ENCODE data around the gene COL4A2. TPM values are rescaled to one million over a fixed set of nuclear protein-coding genes. Genes with fewer than 3 reads are reported as not detected.

The COL4A2 gene
- total and polyA plus RNA-seq, 3 experiments from 2014 or later: not detected

DNA sequence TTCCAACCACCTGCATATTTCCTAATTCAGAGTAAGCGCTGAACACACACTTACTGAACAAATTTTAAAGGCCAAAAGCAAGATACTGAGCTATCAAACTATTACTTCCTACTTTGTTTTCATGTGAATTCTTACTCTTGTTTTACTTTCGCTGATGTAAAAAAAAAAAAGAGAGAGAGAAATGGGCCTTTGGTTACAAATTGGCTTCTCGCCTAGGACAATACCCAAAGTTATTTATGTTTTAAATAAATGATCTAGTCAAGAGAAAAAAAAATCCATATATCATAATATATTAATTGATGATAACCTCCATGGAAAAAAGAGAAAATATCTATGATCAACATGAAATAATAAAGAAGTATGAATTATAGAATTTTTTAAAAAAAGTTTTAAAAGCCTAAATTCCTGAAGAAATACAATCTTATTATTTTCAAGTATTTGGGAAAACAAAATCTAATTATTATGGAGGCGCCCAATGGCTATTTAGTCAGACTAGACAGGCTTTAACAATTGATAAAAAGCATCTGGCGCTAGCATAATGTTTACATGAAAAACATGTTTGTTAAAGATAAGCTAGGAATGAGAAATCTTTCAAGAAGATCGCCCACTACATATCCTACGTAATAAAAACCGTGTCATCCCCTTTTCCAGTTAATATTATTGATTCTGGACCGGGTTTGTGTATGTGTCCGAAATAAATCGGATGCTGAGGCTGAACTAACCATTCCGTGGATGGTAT, 9.1 kb upstream of the COL4A2 start:
- Histone ChIP-seq H3K27me3 (ENCODE audit: insufficient read depth, low read length, poor library complexity, severe bottlenecking) (no peaks in the 10 kb centered on the region), H3K9me3 (ENCODE audit: low read length) (no peaks in the 10 kb centered on the region), H3K4me1 (ENCODE audit: insufficient read depth, low read length) (no peaks in the 10 kb centered on the region), H3K27ac (ENCODE audit: low read depth, low read length) (no peak overlapping the region), H3K36me3 (ENCODE audit: insufficient read depth, low read length) (no peaks in the 10 kb centered on the region), H3K4me3 (ENCODE audit: low read length) (no peak overlapping the region)
- Mint-ChIP-seq H3K36me3 (no peaks in the 10 kb centered on the region), H3K9me3 (peaks cover 0 to 4% (median 0%) of the 10 kb centered on the region in 5 donors), H3K4me1 (no peaks in the 10 kb centered on the region), H3K27me3 (peaks cover 23 to 28% of the 10 kb centered on the region in 2 donors), H3K4me3 (no peak overlapping the region), H3K27ac (no peak overlapping the region)
- CTCF ChIA-PET: no interaction called here
- no peak for DNase-seq
- POLR2A ChIA-PET: no interaction called here

DNA sequence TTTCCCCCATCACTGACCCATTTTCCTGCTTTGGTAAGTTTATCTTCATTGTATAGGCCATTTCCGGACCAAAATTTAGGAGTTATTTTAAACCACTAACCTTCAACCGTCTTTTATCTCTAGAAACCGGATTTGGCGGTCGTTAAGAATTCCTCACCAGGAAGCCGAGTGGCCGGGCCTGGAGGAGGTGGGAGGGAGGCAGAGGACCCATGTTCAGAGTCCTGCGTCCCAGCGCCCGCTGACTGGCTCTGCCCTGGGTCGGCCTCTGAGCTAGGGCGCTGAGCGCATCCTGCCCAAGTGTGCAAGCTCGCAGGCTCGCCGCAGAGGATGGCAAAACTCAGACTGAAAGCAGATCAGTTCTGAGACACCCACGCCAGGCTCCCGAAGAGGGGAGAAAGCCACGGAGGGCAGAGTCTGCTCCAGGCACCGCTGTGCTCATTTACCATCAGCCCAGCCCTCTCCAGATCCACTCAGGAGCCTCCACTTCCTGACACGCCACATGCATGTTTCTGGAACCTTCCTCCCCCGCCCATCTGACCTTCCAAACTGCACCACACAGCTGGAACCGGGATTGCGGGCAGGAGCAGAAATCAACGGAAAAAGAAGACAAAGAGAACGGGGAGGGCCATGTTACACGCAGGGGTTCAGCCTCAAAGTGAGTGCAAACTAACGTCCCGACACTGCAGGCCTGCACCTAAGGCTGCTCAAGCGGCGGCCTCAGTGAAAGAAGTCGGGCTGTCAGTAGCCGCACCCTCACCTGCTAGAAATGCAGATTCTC, 8.4 kb upstream of the COL4A2 start:
- Histone ChIP-seq H3K27me3 (ENCODE audit: insufficient read depth, low read length, poor library complexity, severe bottlenecking) (no peaks in the 10 kb centered on the region), H3K36me3 (ENCODE audit: insufficient read depth, low read length) (no peaks in the 10 kb centered on the region), H3K4me3 (ENCODE audit: low read length) (no peak overlapping the region), H3K9me3 (ENCODE audit: low read length) (no peaks in the 10 kb centered on the region), H3K27ac (ENCODE audit: low read depth, low read length) (no peak overlapping the region), H3K4me1 (ENCODE audit: insufficient read depth, low read length) (no peaks in the 10 kb centered on the region)
- POLR2A ChIA-PET: no interaction called here
- H3K36me3 Mint-ChIP-seq: no peaks in the 10 kb centered on the region
- H3K27me3 Mint-ChIP-seq: peaks cover 23 to 35% of the 10 kb centered on the region in 2 donors
- no peak overlapping the region for H3K27ac Mint-ChIP-seq
- H3K9me3 Mint-ChIP-seq: peaks cover 0 to 4% (median 0%) of the 10 kb centered on the region in 5 donors
- CTCF ChIA-PET: no interaction called here
- no peak for DNase-seq
- no peaks in the 10 kb centered on the region for H3K4me1 Mint-ChIP-seq
- H3K4me3 Mint-ChIP-seq: no peak overlapping the region

DNA sequence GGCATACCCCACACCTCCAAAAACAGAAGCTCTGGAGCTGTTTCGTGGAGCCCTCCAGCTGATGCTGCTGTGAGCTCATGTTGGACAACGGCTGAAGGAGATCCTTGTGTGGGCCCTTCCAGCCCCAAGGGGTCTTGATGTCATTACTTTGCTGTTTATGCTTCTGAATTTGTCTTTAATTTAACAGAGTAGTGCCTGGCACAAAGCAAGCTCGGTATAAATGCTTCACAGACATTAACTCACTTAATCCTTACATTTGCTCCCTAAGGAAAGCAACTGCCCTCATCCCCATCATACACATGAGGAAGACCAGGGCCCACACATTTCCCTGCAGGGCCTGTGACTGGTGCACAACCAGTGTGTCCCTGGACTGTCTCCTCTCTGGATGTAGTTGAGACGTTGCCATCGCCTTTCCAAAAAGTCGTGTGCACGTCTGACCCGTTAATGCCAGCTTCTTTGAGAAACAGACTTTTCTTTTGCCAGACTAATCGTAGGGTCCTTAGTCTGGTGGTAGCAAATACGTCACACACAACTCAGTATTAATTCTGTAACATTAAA, 7.7 kb upstream of the COL4A2 start:
- peaks cover 23 to 41% of the 10 kb centered on the region in 2 donors for H3K27me3 Mint-ChIP-seq
- ChIA-PET POLR2A (no interaction called here), CTCF (no interaction called here)
- no peak overlapping the region for H3K4me3 ChIP-seq (ENCODE audit: low read length)
- H3K36me3 Mint-ChIP-seq: no peaks in the 10 kb centered on the region
- no peak overlapping the region for H3K4me3 Mint-ChIP-seq
- H3K4me1 ChIP-seq (ENCODE audit: insufficient read depth, low read length): no peaks in the 10 kb centered on the region
- peaks cover 4% of the 10 kb centered on the region for H3K27me3 ChIP-seq (ENCODE audit: insufficient read depth, low read length, poor library complexity, severe bottlenecking)
- no peaks in the 10 kb centered on the region for H3K9me3 ChIP-seq (ENCODE audit: low read length)
- DNase-seq: no peak
- H3K36me3 ChIP-seq (ENCODE audit: insufficient read depth, low read length): no peaks in the 10 kb centered on the region
- peaks cover 0 to 4% (median 0%) of the 10 kb centered on the region in 5 donors for H3K9me3 Mint-ChIP-seq
- H3K27ac Mint-ChIP-seq: no peak overlapping the region
- H3K27ac ChIP-seq (ENCODE audit: low read depth, low read length): no peak overlapping the region
- no peaks in the 10 kb centered on the region for H3K4me1 Mint-ChIP-seq

DNA sequence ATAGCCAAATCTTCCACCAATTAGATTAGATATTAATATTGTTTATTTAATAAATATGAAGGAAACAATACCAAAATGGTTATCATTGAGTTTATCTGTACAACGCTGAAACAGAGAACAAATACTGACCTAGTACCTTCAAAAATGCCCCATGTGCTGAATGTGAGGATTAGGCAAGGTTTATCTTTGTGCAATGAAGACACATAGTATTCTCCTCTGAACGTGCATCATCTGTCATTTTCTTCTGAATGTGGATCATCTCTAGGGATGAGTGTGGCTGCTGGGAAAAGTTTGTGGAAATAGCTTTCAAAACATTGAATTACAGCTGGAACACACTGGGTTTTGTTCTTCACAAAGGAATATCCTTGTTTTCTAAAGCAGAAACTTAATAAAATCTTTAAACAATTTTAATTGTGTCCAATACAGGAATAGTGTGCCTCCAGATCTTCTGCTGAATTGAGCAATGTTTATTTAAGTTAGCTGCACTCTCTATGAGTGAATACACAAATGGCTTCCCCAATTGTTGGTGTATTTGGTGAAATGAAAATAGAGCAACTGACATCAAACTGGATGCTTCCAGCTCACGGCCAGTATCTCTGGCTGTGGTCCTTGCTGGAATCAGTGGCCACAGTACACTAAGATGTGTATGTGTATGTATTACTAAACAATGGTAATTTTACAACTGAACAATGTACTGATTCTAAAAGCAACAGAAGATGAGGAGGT, 6.8 kb upstream of the COL4A2 start:
- no peaks in the 10 kb centered on the region for H3K4me1 Mint-ChIP-seq
- Histone ChIP-seq H3K27me3 (ENCODE audit: insufficient read depth, low read length, poor library complexity, severe bottlenecking) (peaks cover 7% of the 10 kb centered on the region), H3K27ac (ENCODE audit: low read depth, low read length) (no peak overlapping the region), H3K36me3 (ENCODE audit: insufficient read depth, low read length) (no peaks in the 10 kb centered on the region), H3K9me3 (ENCODE audit: low read length) (no peaks in the 10 kb centered on the region), H3K4me3 (ENCODE audit: low read length) (no peak overlapping the region), H3K4me1 (ENCODE audit: insufficient read depth, low read length) (no peaks in the 10 kb centered on the region)
- no peak for DNase-seq
- ChIA-PET CTCF (no interaction called here), POLR2A (no interaction called here)
- H3K9me3 Mint-ChIP-seq: peaks cover 0 to 4% (median 0%) of the 10 kb centered on the region in 5 donors
- H3K27ac Mint-ChIP-seq: no peak overlapping the region
- H3K36me3 Mint-ChIP-seq: no peaks in the 10 kb centered on the region
- H3K27me3 Mint-ChIP-seq: peaks cover 28 to 50% of the 10 kb centered on the region in 2 donors
- H3K4me3 Mint-ChIP-seq: no peak overlapping the region

DNA sequence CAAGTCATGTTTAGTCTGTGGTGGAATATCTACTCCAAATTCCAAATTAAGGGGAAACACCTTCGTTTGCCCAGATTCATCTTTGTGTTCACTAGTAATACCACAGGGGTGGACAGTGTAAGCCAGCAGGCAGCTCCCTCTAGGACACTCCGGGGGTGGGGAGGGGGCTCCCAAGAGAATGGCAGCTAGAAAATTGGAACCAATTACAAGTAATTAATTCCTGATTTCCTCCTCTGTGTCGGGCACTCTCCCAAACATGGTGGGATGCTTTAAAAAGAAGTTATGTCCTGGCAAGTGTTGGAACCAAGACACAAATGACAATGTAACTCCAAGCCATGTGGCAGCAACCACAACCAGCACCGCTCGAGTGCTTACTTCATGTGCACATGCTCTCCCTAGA, 6.0 kb upstream of the COL4A2 start:
- Histone ChIP-seq H3K27me3 (ENCODE audit: insufficient read depth, low read length, poor library complexity, severe bottlenecking) (peaks cover 7% of the 10 kb centered on the region), H3K36me3 (ENCODE audit: insufficient read depth, low read length) (no peaks in the 10 kb centered on the region), H3K27ac (ENCODE audit: low read depth, low read length) (no peak overlapping the region), H3K9me3 (ENCODE audit: low read length) (no peaks in the 10 kb centered on the region), H3K4me3 (ENCODE audit: low read length) (no peak overlapping the region), H3K4me1 (ENCODE audit: insufficient read depth, low read length) (no peaks in the 10 kb centered on the region)
- peaks cover 32 to 57% of the 10 kb centered on the region in 2 donors for H3K27me3 Mint-ChIP-seq
- peaks cover 0 to 4% (median 0%) of the 10 kb centered on the region in 5 donors for H3K9me3 Mint-ChIP-seq
- ChIA-PET CTCF (no interaction called here), POLR2A (no interaction called here)
- H3K4me3 Mint-ChIP-seq: no peak overlapping the region
- H3K4me1 Mint-ChIP-seq: peaks cover 0 to 5% (median 0%) of the 10 kb centered on the region in 3 donors
- no peak overlapping the region for H3K27ac Mint-ChIP-seq
- DNase-seq: no peak
- H3K36me3 Mint-ChIP-seq: no peaks in the 10 kb centered on the region

DNA sequence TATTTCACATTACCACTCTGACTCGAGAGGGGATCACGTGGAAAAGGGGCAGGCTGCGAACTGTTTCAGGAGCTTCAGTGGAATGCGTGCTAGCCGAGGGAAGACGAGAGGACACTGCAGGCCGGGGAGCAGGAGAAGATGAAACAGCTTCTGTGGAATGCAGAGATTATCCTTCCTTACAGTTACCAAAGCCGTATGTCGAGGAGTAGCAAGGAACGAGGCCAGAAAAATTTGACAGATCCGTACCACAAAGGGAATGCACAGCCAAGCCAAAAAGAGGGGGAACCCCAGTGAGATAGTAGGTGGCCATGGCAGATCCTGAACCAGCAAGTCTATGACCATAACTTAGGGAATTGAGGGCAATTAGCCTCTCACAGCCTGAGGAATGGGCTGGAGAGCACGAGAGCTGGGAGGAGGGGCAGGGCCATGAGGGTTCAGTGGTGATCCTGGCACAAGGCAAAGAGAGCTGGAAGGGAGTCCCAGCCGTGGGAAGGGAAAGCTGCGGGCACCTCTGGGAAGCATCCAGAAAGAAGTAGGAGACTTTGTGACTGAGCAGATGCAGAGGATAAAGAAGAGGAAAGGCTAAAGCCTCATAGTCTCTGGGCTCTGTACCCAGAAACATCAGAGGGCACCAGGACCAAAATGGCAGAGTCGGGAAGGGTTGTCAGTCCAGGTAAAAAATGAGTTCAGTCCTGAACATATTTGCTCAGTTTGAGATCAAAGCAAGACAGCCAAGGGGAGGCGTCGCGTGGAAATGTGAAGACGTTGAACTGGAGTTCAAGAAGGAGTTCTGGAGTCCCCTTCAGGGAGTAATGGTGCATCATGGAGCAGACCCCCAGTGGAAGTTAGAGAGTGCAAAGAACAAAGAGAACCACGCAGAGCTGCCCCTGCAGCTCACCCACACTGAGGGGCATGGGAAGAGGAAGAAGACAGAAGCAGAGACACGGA, 5.2 kb upstream of the COL4A2 start:
- ChIA-PET CTCF (no interaction called here), POLR2A (no interaction called here)
- Mint-ChIP-seq H3K27ac (no peak overlapping the region), H3K9me3 (peaks cover 0 to 2% (median 0%) of the 10 kb centered on the region in 5 donors), H3K4me1 (peaks cover 0 to 5% (median 0%) of the 10 kb centered on the region in 3 donors), H3K4me3 (no peak overlapping the region), H3K27me3 (peaks cover 25 to 57% of the 10 kb centered on the region in 2 donors), H3K36me3 (no peaks in the 10 kb centered on the region)
- Histone ChIP-seq H3K36me3 (ENCODE audit: insufficient read depth, low read length) (no peaks in the 10 kb centered on the region), H3K4me1 (ENCODE audit: insufficient read depth, low read length) (no peaks in the 10 kb centered on the region), H3K4me3 (ENCODE audit: low read length) (no peak overlapping the region), H3K27me3 (ENCODE audit: insufficient read depth, low read length, poor library complexity, severe bottlenecking) (peaks cover 7% of the 10 kb centered on the region), H3K27ac (ENCODE audit: low read depth, low read length) (no peak overlapping the region), H3K9me3 (ENCODE audit: low read length) (no peaks in the 10 kb centered on the region)
- no peak for DNase-seq

DNA sequence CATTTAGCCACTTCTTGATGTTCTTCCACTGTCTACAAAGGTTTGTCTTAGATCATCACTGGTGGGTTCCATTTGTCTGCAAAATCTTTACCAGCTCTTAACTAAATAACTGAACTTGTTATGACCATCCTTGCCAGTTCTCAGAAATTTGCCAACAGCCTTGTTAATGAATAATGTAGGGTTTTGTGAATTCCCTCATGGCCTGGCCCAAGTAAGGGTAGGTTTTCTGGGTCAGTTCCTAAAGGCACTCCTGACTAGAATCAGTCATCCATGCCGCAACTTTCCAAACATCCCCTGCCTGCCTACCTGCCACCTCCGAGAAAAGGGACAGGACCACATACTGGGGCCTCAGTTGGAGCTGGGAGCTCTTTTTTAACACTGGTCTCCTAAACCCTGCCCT, 4.1 kb upstream of the COL4A2 start:
- H3K27me3 ChIP-seq (ENCODE audit: insufficient read depth, low read length, poor library complexity, severe bottlenecking): peaks cover 7% of the 10 kb centered on the region
- H3K9me3 Mint-ChIP-seq: peaks cover 0 to 2% (median 0%) of the 10 kb centered on the region in 5 donors
- H3K4me3 Mint-ChIP-seq: no peak overlapping the region
- H3K4me1 ChIP-seq (ENCODE audit: insufficient read depth, low read length): no peaks in the 10 kb centered on the region
- H3K27ac Mint-ChIP-seq: no peak overlapping the region
- no peak overlapping the region for H3K27ac ChIP-seq (ENCODE audit: low read depth, low read length)
- H3K4me3 ChIP-seq (ENCODE audit: low read length): no peak overlapping the region
- no peaks in the 10 kb centered on the region for H3K36me3 Mint-ChIP-seq
- H3K36me3 ChIP-seq (ENCODE audit: insufficient read depth, low read length): no peaks in the 10 kb centered on the region
- peaks cover 25 to 53% of the 10 kb centered on the region in 2 donors for H3K27me3 Mint-ChIP-seq
- H3K9me3 ChIP-seq (ENCODE audit: low read length): no peaks in the 10 kb centered on the region
- no peak for DNase-seq
- H3K4me1 Mint-ChIP-seq: peaks cover 0 to 5% (median 1%) of the 10 kb centered on the region in 3 donors
- CTCF ChIA-PET: no interaction called here
- POLR2A ChIA-PET: no interaction called here
